GM18517 (cell line): ENCODE results near the gene ZHX3.
"Not testable (repeated sequence)": the region's sequence is repeated elsewhere in the genome, so short reads cannot be mapped to it uniquely, and the experiment has no call there.

ENCODE experiments used
- ATAC-seq: cut with Tn5 transposase; IDR thresholded peaks from one replicate; pipeline ENCODE4 v1.9.1; 2021; ENCODE audit warnings: mild to moderate bottlenecking, moderate library complexity; ENCODE audit not compliant: unreplicated experiment

ZHX3 gene

DNA sequence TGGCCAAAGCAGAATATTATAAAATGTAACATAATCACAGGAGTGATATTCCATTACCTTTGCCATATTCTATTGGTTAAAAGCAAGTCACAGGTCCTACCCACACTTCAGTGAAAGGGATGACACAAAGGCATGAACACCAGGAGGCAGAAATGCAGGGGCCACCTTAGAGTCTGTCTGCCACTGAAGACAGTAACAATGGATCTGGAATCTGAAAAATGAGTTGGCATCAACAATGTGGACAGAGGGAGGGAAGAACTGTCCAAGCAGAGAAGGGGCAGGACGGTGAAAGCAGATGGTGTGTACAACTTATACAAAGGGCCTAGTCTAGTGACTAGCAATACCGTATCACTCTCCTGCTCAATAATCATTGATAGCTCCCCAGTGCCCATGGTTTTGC, 16.5 kb upstream of the ZHX3 start:
- ATAC-seq, result no peak

- ATAC-seq, result no peak
These were observed 14.2 kb upstream of the ZHX3 start for GRCh38 chr20:41331731-41332130.

- no peak for ATAC-seq
These were observed 13.4 kb upstream of the ZHX3 start for GRCh38 chr20:41330941-41331340.

DNA sequence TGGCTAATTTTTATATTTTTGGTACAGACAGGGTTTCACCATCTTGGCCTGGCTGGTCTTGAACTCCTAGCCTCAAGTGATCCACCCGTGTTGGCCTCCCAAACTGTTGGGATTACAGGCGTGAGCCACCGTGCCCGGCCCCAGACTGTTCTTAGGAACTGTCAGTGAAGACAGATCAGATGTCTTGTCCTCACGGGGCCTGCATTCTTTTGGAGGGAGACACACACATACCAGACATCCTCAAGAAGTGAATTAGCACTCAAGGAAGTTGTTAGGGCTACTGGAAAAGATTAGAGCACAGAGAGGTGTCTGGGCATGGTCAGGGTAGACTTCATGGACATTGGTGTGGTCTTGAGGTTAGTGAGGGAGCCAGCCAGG, 12.8 kb upstream of the ZHX3 start:
- no peak for ATAC-seq

GRCh38 chr20:41329435-41330342, 12.2 kb upstream of the ZHX3 start:
- ATAC-seq, result peak; percentile 84

- no peak for ATAC-seq
These were observed 9.6 kb upstream of the ZHX3 start for GRCh38 chr20:41327178-41327577.

DNA sequence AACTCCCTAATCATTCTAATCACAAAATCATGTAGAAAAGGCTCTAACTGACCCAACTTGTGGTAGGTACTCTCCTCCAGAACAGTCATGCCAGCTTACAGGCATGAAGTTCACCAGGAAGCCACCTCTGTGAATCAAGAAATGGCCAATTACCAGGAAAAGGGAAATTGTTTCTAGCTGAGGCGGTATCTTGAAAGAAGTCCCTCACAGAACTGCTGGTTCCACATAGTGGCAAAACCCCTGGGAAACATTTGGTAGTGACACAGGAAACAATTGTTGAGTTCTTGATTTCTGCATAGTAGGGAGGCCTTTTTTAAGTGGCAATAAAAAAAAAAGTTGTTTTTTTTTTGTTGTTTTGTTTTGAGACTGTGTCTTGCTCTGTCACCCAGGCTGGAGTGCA, 3.4 kb upstream of the ZHX3 start:
- no peak for ATAC-seq

DNA sequence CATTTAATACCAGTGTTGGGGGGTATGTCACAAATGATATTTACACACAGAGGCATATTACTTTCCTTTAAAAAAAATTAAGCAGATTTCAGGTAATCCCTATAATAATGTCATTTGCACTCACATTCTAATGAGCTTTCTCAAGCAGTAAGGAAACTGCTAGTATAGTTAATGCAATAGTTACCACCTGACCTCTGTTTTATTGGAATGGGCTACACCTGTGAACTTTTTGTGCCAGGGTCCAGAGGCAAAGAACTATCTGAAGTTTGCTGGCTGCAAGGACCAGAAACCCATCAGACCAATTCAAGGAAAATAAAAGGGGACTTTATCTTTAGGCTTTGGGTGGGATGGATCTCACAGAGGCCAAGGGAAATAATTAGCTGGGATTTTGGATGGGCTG, 2.9 kb upstream of the ZHX3 start:
- ATAC-seq, result no peak

DNA sequence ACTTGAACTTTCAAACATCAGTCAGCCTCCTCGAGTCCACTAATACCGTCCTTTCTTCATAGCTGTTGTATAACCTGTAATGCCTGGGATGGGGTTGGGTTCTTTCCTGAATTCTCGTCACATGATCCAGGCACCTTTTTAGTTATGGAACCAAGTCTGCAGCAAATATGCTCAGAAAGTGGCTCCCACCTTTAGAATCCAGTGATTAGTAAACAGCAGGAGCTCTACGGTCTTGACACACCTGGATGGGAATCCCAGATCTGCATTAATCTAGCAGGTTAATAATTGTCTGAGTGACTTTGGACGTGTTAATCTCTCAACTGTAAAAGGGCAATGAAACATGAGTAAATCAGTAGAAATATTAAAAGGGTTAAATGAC, 729 bp upstream of the ZHX3 start:
- ATAC-seq, result no peak

DNA sequence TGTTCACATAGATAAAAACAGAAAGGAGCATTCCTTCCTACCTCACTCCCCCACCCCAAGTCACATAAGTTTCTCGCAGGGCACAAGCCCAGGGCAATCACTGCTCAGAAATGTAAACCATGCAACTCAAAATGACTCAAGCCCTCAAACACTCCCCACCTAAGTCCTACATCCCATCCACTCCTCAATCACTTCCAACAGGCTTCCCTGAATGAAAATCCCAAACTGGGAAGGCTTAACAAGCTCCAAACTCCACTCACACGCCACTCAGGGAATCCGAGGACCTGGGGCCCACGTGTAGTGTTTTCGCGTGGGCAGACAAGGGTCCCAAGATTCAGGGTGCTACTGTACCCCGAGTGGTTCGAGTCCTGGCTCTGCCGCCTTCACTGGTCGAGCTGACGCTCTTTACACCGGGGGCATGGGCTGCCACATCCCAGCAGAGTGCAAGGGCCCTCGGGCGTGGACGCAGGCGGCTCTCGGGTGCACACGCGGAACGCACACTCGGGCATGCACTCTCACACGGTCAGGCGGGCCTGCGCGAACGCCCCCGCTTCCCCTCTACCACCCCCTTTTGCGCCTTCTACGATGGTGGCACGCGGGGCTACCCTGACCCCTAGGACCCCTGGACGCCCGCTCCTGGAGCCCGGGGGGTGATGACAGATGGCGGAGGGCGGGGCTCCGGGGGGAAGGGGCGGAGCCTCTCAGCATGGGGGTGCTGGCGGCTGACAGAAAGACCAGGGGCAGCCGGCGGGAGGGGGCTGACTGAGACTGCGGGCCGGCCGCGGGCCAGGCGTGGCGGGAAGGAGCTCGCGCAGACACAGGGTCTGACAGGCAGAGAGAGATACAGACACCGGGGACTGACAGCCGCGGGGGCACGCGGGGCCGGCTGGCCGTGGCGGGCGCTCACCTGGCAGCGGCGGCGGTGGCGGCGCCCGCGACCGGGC, 657 bp downstream of the ZHX3 start:
- ATAC-seq, result peak; percentile 55

DNA sequence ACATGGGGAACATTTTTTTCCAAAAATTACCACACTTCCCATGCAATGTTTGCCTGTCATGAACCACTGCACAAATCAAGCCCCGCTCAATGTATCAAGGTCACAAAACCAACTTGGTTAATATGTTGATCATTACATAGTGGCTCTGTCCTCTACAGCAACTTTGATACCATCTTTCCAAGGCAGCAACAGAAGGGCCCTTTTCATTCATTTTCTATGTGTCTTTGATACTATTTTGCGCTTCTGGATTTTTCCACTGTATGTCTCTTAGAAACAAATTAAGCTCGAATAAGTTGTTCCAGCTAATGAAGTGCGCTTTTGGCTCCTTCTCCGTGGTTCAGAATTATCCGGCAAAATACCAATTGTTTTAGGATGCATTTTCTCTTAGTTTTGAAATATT, 1.5 kb downstream of the ZHX3 start:
- no peak for ATAC-seq

DNA sequence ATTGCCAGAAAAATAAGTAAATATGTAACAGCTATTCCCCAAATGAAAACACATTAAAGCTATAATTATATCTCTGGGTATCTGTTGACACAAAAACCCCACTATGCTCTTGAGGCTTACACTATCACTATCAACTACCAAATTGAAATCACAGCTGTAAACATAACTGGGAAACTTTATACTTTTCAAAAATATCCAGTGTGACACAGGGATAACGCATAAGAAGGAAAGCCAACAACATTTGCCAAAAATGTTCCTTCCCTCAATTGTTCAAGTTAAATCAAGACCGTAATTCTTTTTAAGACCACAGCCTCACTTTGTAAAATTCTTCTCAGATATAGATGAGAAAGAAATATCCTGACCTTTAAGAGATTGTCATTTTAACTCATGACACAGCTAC, 3.1 kb downstream of the ZHX3 start:
- no peak for ATAC-seq

DNA sequence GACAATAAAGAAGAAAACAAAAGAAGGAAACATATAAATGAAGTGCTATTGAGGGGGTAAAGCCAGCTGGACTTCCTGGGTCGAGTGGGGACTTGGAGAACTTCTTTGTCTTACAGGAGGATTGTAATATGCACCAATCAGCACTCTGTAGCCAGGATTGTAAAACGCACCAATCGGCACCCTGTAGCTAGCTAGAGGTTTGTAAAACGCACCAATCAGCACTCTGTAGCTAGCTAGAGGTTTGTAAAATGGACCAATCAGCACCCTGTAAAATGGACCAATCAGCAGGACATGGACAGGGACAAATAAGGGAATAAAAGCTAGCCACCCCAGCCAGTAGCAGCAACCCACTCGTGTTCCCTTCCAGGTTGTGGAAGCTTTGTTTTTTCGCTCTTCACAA, 5.5 kb downstream of the ZHX3 start:
- not testable (repeated sequence) for ATAC-seq

DNA sequence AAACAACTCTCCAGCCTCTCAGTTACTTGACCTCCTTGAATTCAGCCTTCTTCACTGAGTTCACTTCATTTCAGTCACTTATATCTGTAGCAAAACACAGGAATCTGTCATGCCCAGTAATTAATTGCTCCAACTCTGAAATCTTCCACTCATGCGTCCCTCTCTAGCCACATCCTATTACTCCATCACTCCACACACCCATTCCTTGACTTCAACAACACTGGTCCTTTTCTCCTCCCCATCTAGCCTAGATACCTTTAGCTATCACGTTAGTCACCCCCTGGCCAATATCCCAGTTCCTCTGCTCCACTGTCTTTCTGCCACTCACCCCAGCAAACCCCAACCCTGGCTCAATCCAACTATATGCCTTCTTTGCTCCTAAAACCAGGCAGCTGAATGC, 7.7 kb downstream of the ZHX3 start:
- ATAC-seq, result no peak

DNA sequence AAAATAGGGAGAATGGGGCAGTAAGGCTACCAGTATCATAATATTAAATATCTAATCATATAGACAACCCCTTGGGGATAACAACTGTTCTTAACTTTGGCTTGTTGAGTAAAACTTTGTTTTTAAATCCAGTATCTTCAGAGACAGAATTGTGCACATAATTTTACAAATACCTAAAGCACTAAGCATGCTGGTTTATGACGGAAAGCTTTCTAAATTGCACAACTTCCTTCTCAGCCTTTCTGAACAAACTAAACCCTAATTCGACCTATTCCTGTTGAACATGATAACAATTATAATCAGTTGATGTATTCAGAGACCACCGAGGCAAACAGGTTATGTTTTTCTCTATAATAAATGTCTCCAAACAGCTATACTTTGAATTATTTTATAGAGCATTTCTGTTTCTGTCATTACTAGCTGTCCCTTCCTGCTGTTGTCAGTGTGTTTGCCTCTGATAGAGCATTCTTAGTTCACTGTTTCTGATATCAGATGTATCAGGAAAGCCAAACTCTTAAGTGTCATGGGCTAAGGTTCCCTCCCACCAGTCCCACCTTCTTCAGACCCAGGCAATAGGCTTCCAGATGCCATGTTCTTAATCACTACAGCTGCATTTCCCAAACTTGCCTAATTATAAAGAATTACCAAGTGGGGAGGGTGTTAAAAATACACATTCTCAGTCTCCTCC, 8.7 kb downstream of the ZHX3 start:
- no peak for ATAC-seq

- no peak for ATAC-seq
These were observed 9.2 kb downstream of the ZHX3 start for GRCh38 chr20:41308290-41308711.

DNA sequence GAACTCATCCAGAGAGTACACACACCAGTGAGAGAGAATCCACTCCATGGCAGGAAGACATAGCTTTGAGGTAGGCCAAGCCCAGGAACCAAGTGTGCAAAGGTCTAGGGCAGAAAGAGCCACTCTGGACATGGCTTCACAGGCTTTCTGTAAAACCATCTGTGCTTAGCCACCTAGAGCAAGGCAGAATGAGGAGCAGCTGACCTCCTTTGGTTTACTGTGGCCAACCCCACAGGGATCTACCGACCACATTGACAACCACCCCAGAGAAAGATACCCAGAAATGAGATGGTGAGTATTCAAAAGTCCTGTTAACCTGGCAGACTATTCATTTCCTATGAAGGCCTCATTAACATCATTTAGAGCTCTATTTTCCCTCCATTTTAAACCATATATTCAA, 10.5 kb downstream of the ZHX3 start:
- ATAC-seq, result no peak

DNA sequence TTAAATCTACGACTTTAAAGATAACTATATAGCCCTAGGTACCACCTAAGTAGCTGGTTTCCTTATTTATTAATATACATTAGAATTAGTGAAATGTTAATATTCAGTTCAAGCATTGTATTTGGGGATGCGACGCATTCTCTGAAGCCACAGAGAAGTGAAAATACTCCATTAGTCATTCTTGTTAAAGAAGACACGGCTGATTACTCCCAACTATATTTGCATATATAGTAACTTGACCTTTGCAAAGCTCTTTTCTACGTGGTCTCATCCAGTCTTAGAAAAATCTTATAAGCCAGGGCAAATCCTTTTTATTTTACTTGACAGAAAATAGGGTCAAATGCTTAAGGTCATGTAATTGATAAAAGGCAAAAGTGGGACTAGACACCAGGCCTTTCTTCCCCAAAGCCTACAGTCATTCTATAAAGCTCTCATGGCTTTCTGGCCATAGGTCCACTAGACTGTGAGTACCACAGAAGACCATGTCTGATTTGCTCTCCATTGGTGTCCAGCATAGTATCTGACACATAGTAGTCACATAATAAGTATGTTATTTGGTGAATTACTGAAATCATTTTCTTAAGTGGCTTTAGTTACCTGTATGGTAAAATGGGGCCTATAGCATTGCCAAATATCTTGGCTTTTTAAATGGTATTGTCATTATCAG, 11.3 kb downstream of the ZHX3 start:
- peak; percentile 90 for ATAC-seq

DNA sequence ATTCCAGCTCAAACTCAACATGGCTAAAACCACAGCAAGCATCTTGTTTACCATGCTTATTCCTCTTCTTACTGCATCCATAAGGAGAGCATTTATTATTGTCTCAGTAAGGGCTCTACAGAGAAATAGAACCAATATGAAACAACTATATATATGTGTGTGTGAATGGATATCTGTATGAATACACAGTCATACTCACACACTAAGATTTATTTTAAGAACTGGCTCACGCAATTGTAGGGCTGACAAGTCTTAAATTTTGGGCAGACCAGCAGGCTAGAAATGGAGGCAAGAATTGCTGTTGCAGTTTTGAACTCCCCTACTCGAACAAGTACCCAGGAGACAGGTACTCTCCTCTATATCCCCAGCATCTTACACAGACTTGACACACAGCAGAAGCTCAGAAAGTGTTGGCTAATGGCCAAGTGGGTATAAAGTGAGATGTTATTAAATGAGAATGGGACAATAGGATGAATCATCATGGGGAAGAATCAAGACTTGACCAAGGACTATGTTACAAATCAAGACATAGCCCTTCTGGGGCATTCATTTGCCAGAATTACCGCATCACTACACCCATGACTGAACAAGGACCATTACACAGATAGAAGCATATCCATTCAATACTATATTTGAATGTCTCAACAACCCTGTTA, 13.0 kb downstream of the ZHX3 start:
- ATAC-seq, result no peak

DNA sequence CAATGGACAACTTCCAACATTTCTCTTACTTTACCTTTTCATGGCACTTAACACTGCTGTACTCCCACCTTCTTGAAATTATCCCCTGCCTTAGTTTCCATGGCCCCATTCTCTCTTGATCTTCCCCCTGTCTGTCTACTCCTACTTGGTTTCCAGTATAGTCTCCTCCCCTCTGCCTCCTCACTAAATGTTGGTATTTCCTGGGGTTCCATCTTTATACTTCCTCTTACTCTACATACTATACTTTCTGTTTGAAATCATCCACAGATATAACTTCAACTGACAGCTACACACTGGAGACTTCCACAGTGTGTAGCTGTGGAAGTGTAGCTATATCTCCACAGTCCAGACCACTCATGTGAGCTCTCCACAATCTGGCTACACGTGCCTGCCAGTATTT, 13.5 kb downstream of the ZHX3 start:
- no peak for ATAC-seq
